HG03097 (cell line): ENCODE results near the gene POTEH.
"Not testable (repeated sequence)": the region's sequence is repeated elsewhere in the genome, so short reads cannot be mapped to it uniquely, and the experiment has no call there.

ENCODE experiments used
- ATAC-seq: cut with Tn5 transposase; IDR thresholded peaks from one replicate; pipeline ENCODE4 v1.9.1; 2021; ENCODE audit not compliant: unreplicated experiment, low FRiP score

Gene POTEH

GRCh38 chr22:15689749-15690125, at the start of gene POTEH:
Gene POTEH, plus strand, starts transcription at chr22:15690026. Its CDS starts 52 bp downstream, at chr22:15690078.
- ATAC-seq: not testable (repeated sequence)

GRCh38 chr22:15642288-15642861, 47.5 kb upstream of the POTEH start:
- not testable (repeated sequence) for ATAC-seq

GRCh38 chr22:15651954-15652353, 37.9 kb upstream of the POTEH start:
- ATAC-seq: not testable (repeated sequence)

GRCh38 chr22:15652738-15653137, 37.1 kb upstream of the POTEH start:
- not testable (repeated sequence) for ATAC-seq

GRCh38 chr22:15653241-15653640, 36.6 kb upstream of the POTEH start:
- not testable (repeated sequence) for ATAC-seq

- not testable (repeated sequence) for ATAC-seq
These were observed 28.7 kb upstream of the POTEH start for GRCh38 chr22:15661102-15661501.

- not testable (repeated sequence) for ATAC-seq
These were observed 25.1 kb upstream of the POTEH start for GRCh38 chr22:15664682-15665081.

GRCh38 chr22:15665478-15665877, 24.3 kb upstream of the POTEH start:
- not testable (repeated sequence) for ATAC-seq

GRCh38 chr22:15669430-15669829, 20.4 kb upstream of the POTEH start:
- ATAC-seq: not testable (repeated sequence)

- not testable (repeated sequence) for ATAC-seq
These were observed 10.1 kb upstream of the POTEH start for GRCh38 chr22:15679702-15680101.

- not testable (repeated sequence) for ATAC-seq
These were observed 5.7 kb upstream of the POTEH start for GRCh38 chr22:15684115-15684514.

GRCh38 chr22:15684695-15685094, 5.1 kb upstream of the POTEH start:
- ATAC-seq: not testable (repeated sequence)

- not testable (repeated sequence) for ATAC-seq
These were observed 4.2 kb upstream of the POTEH start for GRCh38 chr22:15685641-15686040.

- ATAC-seq: not testable (repeated sequence)
These were observed 2.7 kb upstream of the POTEH start for GRCh38 chr22:15687086-15687485.

GRCh38 chr22:15687676-15688075, 2.1 kb upstream of the POTEH start:
- not testable (repeated sequence) for ATAC-seq

- ATAC-seq: not testable (repeated sequence)
These were observed 1.7 kb upstream of the POTEH start for GRCh38 chr22:15688090-15688489.

GRCh38 chr22:15689012-15689748, 646 bp upstream of the POTEH start:
- ATAC-seq: not testable (repeated sequence)

- not testable (repeated sequence) for ATAC-seq
These were observed 23.8 kb downstream of the POTEH start for GRCh38 chr22:15713600-15713999.

- ATAC-seq: not testable (repeated sequence)
These were observed 24.3 kb downstream of the POTEH start for GRCh38 chr22:15714125-15714524.

- not testable (repeated sequence) for ATAC-seq
These were observed 32.1 kb downstream of the POTEH start for GRCh38 chr22:15721884-15722283.

- ATAC-seq: not testable (repeated sequence)
These were observed 39.5 kb downstream of the POTEH start for GRCh38 chr22:15729209-15729917.
